ENCODE results near the gene CTSD.
"Not testable (repeated sequence)": the region's sequence is repeated elsewhere in the genome, so short reads cannot be mapped to it uniquely, and the experiment has no call there.

Gene CTSD

DNA sequence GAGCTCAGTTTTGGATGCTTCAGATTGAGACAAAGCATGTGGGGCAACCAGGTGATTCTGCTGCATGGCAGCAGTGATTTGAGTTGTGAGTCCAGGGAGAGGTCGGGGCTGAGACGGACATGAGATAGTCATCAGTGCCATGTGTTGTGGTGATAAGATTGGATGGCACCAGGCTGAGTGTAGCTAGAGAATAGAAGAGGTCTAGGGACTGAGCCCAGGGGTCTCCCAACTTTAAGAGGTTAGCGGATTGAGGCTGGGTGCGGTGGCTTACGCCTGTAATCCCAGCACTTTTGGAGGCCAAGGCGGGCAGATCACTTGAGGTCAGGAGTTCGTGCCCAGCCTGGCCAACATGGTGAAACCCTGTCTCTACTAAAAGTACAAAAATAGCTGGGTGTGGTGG, 6.3 kb upstream of the CTSD start:
- no peak for DNase-seq (ENCODE audit: low read depth in 2 of 2)

DNA sequence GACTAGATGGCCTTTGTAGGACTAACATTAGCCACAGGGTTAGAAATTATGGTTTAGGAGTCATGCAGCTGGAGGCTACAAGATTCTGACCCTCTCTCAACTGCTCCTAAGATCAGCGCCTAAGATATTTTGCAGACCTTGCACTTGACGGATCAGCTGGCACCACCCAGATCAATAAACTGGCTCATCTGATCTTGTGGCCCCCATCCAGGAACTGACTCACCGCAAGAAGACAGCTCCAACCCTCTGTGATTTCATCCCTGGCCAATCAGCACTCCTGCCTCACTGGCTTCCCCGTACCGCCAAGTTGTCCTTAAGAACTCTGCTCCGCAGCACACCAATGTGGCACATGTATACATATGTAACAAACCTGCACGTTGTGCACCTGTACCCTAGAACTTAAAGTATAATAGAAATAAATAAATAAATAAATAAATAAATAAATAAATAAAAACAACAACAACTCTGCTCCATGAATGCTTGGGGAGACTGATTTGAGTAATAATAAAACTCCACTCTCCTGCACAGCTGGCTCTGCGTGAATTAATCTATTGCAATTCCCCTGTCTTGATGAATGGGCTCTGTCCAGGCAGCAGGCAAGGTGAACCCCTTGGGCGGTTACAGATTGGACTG, 5.7 kb upstream of the CTSD start:
- DNase-seq (ENCODE audit: low read depth in 2 of 2), result not testable (repeated sequence)

DNA sequence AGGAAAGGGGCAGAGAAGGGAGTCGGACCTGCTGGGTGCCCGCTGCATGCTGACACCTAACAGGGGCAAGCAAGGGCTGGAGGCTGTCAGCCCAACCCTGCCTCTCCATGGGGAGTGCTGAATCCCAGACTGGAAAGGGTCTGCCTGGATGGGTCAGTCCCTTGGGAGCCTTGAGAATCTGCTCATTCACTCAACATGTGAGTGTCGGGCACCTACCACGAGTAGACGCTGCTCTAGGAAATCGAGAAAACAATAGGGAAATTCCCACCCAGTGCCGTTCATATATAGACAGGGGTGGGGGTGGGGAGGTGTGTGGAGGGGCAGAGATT, 4.4 kb upstream of the CTSD start:
- DNase-seq (ENCODE audit: low read depth in 2 of 2), result no peak

DNA sequence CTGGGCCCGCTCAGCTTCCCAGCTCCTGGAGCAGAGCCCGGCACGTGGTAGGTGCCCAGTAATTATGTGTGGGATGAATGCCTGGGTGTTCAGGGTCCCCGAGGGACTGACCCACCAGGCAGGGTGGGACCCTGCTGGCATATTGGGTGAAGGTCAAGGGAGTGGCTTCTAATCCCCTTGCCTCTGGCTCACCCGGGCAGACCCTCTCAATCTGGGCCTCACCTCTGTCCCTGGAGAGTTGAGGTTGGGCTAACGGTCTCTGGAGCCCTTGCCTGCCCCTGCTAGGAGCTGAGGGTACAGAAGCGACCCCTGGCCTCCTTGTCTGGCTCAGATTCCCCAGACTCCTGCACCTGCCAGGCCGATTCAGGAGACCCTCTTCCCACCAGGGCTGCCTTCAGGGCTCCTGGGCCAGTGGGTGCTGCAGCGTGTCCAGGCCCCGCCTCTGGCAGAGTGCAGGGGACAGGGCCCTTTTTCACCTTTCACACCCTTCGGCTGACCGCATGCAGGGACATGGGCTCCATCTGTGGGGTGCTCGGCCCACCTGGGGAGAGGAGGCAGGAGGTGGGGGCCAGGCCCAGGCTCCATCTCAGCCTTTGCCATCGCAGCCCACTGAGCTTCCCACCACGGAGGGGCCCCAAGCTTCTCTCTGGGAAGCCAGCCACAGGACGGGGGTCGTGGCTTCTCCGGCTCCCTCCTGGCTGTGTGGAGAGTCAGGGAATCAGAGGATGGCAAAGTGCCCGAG, 3.8 kb upstream of the CTSD start:
- no peak for DNase-seq (ENCODE audit: low read depth in 2 of 2)

DNA sequence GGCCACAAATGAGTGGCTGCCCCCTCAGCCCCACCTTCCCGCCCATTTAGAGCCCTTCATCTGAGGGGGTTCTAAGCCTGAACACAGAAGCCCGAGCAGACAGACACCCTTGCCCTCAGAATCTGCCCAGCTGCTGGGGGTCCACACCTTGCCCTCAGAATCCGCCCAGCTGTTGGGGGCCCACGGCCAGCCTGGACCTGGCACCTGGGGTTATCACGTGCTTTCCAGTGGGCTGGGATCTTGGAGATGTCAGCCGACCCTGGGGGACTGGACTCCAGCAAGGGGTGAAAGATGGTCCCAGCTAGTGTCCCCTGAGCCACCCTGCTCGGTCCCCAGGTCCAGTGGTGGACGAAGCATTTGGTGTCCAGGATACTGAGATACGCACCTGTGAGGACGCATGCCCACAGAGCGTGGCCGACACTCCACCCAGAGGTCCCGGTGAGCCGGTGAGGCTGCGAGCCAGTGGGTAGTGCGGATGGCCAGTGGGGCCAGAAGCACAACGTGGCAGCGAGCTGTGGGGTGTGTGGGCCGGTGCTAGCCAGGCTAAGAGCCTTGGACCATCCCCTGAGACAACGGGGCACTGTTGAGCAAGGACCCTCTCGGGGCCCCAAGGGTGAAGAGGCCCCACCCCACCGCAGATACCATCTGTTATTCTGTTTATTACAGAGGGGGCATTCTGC, 3.1 kb upstream of the CTSD start:
- DNase-seq (ENCODE audit: low read depth in 2 of 2), result no peak

DNA sequence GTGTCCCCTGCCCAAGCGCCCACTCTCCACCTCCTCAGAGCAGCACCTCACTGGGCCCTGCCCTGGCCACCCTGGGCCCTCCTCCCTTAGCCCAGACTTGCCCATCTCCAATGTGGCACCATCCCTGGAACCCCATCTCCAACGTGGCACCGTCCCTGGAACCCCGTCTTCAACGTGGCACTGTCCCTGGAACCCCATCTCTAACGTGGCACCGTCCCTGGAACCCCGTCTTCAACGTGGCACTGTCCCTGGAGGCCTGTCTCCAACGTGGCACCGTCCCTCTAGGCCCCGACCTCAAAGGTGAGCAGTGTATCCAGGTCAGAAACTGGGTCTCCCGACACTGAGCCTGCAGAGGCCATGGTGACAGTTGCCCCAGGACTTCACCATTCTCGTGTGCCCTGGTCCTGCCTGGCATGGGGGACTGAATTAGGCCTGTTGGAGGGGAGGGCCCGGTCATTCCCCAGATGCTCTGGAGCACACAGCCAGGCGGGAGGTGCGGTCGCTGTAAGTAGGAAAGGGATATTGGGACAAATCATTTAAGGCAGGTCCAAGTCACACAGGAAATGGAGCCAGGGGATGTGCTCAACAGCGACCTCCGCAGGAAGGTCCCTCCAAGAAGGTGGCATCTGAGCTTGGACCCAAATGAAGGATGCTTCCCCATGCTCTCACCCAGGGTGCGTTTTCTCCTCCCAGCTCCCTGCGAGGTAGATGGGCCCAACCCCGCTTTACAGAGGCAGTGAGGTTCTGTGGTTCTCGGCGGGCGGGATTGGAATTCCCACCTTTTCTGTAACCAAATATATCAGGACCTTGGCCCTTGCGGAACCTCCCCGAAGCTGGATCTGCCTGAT, 2.4 kb upstream of the CTSD start:
- no peak for DNase-seq (ENCODE audit: low read depth in 2 of 2)

DNA sequence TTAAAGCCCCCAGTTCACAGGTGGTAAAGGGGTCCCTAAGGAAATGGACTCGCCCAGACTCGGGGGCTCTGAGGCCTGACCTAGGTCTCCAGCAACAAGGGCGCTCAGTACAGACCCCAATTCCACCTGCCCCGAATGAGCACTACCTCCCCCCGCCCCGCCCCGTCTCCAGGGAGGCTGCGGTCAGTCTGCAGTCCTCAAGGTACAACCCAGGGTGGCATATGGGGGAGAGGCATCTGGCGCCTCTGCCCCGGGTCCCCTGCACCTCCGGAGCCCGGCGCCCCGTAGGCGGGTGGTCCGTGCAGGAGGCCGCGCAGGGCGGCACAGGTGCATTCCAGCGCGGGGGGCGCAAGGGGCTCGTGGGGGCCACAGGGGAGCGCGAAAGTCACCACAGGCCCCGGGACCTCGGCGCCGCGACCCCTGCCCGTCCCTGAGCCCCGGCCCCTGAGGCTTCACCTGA, 361 bp downstream of the CTSD start:
- no peak for DNase-seq (ENCODE audit: low read depth in 2 of 2)

DNA sequence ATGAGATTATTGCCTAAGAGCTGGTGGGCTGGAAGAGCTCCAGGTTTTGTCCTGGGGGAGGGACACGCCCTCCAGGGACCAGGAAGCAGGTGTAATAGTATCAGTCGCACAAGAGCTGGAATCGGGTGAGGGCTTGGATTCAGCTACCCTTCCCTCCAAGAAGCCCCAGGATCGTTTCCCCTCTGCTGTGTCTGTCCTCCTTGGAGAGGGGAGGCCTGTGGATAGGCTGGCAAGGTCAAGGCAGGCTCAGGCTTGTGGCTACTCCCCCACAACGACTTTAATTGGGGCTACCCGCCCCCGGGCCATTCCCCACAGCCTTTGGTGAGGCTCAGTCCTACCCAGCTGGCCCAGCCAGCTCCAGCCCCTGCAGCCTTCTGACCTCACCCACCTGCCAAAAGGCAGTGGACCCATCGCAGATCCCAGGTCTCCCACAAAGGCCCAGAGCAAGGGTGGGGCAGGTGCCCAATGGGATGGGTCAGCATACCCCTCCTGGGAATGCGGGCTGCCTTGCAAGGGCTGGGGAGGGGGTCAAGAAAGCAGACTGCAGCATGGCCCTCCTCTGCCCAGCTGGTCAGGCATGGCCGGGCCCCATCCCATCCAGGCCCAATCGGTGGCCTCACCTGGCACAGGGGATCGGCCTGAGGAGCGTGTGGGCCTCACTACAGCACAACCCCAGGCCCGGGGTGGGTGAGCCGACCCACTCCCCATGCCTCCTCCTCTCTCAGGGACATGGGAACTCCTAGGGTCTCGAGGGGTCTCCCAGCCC, 1.0 kb downstream of the CTSD start:
- no peak for DNase-seq (ENCODE audit: low read depth in 2 of 2)

DNA sequence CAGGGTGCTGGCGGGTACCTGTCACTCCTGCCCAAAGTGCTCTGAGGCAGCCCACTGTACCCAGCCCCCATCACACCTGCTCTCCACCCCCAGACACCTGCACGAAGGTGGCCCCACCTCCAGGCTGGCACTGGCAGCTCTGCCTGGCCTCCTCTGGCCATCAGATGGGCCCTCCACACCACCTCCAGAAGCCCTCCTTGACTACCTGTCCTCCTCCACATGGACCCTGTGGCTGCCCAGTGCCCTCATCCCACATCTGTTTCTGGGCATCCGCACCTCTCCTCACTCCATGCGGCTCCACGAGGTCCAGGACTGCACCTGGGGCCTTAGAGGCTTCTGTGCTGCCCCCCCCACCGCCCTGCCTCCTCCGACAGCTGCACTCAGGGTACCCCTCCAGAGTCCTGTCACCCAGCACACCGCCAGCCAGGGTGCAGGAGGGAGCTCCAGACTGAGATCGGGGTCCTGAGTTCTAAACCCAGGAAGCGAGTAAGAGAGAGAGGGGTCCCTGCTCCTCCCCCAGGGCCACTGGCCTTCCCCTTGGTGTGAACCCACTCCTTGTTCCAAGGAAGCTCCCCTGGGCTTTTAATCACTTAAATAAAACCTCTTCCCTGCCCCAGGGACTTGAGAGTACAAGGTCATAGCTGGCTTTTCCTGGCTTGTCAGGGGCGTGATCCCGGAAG, 1.7 kb downstream of the CTSD start:
- no peak for DNase-seq (ENCODE audit: low read depth in 2 of 2)

DNA sequence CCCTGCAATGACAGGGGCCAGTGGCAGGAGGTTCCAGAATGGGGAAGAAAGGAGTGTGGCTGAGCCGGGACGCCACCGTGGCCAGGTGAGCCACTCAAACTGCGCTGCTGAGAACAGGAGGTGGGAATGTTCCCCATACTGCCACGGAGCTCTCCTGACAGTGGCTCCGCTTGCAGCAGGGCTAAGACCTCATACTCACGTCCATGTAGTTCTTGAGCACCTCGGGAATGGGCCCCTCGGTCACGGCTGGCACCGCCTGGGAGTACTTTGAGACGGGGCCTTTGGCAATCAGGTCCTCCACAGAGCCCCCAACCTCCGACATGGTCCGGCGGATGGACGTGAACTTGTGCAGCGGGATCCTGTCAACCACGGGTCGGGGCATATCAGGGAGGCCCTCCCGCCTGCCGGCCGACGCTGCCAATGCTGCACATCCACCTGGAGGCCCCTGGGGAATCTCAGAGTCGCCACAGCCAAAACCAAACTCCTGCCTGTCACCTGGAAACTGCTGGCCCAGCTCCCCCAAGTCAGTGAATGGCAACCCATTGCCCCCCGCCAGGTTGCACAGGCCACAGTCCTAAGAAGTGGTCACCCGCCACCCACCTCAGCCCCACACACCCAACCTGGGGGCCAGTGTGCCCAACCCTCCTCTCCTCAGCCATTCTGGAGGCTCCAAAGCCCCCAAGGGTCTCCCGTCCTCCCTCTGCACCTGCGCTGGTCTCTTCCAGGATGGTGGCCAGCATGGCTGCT, 2.4 kb downstream of the CTSD start:
- no peak for DNase-seq (ENCODE audit: low read depth in 2 of 2)

DNA sequence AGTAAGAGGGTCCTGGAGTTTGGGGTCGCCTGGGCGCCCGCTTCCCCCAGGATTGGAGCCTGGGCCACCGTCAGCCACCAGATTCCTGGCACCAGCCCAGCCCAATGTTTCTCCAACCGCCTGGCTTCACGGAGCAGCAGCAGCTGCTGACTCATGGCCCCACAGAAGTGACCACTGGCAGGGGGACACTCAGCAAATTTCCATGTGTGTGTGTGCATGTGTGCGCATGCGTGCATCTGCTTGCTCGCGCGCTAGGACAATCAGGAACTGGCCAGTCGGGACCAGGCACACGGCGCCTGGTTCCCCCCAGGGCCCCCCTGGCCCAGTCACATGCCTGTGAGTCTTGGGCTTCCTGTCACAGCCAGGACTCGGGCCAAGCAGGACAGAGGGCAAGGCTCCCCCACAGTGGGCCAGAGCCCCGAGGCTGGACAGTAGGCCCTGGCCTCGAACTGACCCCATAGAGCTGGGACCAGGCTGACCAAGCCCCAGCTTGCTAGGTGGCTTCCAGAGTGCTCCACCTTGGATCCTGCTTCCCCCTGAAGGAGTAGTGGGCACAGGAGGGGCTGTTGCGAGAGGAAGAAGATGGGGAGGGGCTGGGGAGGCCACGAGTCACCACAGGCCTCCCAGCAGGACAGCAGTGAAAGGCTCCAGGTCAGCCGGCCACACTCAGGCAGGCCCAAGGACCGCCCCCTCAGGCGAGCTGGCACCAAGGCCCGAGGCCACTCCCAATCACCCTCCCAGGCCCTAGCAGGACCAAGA, 3.2 kb downstream of the CTSD start:
- DNase-seq (ENCODE audit: low read depth in 2 of 2), result no peak

DNA sequence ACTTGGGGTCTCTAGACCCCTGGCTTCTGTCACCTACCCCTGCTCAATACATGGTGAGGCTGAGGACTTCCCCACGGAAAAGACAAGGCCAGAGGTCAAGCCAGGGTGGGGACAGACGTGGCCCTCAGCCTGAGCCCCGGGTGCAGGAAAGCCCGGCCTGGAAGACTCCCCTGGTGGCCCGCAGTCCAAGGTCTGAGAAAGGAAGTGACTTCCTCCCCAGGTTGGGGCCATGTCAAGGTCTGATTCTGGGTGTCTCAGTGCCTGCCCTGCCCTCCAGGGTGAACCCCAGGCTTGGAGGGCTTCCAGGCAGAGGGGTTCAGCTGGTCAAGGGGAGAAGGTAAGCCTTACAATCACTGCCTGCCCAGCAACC, 3.9 kb downstream of the CTSD start:
- DNase-seq (ENCODE audit: low read depth in 2 of 2), result no peak

DNA sequence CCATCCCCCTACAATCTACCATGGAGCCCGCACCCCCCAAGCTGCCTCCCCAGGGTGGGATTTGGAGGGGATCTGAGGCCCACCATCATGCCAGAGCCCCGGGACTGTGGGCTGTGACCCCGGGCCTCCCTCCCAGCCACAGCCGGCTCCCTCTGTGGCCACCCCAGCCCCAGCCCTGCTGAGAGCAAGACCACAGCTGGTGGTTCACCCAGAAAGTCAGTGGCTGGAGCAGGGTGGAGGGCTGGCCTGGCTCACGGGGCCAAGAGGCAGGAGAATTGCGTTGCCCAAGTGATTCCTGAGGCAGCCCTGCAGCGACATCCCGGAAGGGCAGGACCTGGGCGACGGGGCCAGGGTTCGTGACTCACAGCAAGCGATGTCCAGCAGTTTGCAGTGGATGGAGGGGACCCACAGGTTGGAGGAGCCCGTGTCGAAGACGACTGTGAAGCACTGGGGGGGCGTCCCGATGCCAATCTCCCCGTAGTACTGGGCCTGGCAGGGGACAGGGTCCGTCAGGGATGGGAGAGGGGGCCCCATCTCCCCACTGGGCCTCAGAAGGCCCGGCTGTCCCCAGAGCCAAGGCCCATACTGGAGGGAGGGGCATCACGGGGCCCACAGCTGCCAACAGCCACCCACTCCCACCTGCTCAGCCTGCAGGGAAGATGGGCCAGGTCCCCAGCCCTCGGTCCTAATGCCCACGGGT, 4.4 kb downstream of the CTSD start:
- no peak for DNase-seq (ENCODE audit: low read depth in 2 of 2)

DNA sequence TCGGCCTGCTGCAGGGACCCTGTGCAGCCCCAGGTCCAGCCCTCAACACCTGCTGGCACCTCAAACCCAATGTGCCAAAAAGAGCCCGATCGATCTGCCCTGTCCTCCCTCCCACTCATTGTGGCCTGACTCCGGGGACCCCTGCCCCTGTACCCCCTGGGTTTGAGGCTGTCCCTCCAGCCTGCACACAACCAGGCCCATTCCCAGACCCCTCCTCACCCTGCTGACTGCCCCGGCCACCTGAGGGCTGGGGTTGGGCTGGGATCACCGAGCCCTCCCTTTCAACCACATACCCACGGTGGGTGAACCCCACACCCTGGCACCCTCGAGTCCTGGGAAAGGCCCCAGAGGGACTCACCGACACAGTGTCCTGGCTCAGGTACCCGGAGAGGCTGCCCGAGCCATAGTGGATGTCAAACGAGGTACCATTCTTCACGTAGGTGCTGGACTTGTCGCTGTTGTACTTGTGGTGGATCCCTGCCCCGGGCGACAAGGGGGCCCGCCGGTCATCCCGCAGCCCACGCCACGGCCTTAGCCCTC, 5.0 kb downstream of the CTSD start:
- DNase-seq (ENCODE audit: low read depth in 2 of 2), result no peak

DNA sequence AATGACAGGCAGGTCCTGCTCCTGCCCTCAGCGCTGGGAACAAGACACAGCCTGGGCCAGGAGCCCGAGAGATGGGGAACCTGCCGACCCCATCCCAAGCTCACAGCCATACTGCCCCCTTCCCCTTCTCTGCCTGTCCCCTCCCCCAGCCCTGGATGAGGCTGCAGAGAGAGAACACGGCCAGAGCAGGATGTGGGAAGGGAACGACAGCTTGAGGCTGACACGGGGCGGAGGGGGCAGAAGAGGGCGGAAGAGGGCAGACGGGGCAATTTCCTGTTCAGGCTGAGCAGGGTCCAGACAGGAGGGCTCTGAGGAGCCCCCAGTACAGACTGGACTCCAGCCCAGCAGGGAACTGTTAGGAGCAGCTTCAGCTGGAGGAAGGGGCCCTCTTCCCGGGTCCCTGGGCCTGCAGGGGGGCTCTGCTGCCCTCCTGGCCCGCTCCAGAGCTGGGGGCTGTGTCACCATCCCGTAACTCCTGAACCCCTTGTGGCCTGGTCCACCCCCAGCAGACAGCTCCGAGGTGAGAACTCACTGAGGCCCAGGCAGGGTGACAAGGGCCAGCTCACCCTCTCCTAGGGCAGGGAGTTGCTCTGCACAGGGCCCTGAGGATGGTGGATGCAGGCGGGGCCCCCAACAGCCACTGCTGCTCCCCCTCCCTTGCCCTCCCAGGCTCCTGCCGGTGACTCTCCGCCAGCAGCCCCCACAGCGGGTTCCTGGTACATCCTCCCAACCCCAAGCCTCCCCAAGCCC, 5.7 kb downstream of the CTSD start:
- DNase-seq (ENCODE audit: low read depth in 2 of 2), result no peak

DNA sequence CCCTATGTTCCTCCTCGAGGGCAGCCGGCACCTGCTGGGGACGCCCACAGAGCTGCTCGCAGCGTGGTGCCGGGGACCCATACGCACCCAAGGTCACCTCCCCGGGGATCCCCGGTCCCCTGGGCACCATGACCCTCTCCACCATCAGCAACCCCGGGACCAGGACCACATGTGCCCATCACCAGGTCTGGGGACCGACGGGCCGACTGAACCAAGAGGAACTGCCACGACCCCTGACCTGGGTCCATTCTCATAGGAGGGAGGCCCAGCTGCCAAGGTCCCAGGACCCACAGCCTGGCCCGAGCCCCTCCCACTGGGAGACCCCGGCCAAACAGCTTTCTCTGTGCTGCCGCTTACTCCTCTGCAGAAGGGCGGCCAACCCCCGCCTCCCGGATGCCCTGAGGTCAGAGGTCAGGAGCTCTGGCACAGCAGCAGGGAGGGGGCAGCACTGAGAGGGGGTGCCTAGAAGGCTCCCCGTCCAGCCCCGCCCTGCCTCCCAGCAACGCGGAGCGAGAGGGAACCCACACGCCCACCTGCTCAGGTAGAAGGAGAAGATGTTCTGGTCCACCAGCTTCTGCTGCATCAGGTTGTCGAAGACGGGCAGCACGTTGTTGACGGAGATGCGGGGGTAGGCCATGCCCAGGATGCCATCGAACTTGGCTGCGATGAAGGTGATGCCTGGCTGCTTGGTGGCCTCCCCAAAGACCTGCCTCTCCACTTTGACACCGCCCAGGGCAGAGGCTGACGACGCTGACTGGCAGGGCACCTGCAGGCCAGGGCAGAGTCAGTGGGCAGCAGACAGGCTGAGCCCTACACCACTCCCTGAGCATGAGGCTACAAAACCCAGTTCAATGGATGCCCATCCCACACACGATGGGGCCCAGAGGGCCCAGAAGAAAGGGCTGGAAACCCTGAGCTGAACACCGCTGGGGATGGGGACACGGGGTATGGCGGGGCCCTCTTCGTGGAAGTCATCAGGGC, 6.6 kb downstream of the CTSD start:
- no peak for DNase-seq (ENCODE audit: low read depth in 2 of 2)

All from fibroblast of skin of left quadriceps (primary cell).